K562 (cell line): ENCODE data around the gene TENM3. TPM values are rescaled to one million over a fixed set of nuclear protein-coding genes. Genes with fewer than 3 reads are reported as not detected.

Experiments
- CEBPB ChIP-seq: fragments of 450-650 bp; IDR thresholded peaks from 2 replicates; pipeline ENCODE4 v1.6.1; 2016; ENCODE audit warnings: missing genetic modification characterization, missing compliant biosample characterization
- SRSF1 ChIP-seq: fragments of 200-400 bp; formaldehyde crosslinking; IDR thresholded peaks from 2 replicates; pipeline ENCODE4 v1.6.1; 2017; ENCODE audit warnings: mild to moderate bottlenecking, low read depth, low read length, moderate library complexity
- TEAD1 ChIP-seq, 2 experiments: fragments of 450-650 bp in 1 of 2; sonication (generic) in 1 of 2; formaldehyde crosslinking; IDR thresholded peaks; 2 replicates each; pipeline versions ENCODE4 v1.4.0 to v1.8.0; 2020 to 2022; ENCODE audit warnings: mild to moderate bottlenecking in 2 of 2, missing genetic modification reagents in 1 of 2
- TSC22D4 ChIP-seq: fragments of 450-650 bp; IDR thresholded peaks from 2 replicates; pipeline ENCODE4 v1.6.1; 2016; ENCODE audit warnings: missing genetic modification characterization, missing biosample characterization, control low read depth
- ZNF3 ChIP-seq: fragments of 250-450 bp; sonication (Bioruptor Pico); IDR thresholded peaks from 2 replicates; pipeline ENCODE4 v1.5.0; 2021; ENCODE audit warnings: mild to moderate bottlenecking, moderate library complexity
- polyA plus RNA-seq, 8 experiments: library from polyadenylated mRNA; depleted of rRNA in 4 of 8; stranded (reverse) in 5 of 8; unstranded in 3 of 8; fragments of >200 nt; fragmentation: Nextera tagmentation in 2 of 8; fragmentation: Illumina TruSeq in 1 of 8; extraction: Ambion mirVana in 2 of 8; extraction: Trizol in 1 of 8; gene quantifications; 2 replicates each; pipeline versions ENCODE4 v1.2.1 to v1.2.3, GENCODE V29; 2011 to 2014; ENCODE audit warnings: inconsistent platforms in 1 of 8, missing spikeins in 1 of 8
- total RNA-seq, 7 experiments: library from RNA; depleted of rRNA in 6 of 7; stranded (reverse); fragments of >200 nt in 6 of 7; fragmentation: Illumina TruSeq in 2 of 7; extraction: Trizol in 2 of 7; gene quantifications; 2 replicates each; pipeline versions ENCODE4 v1.2.1 to v1.2.3, GENCODE V29; 2011 to 2021; ENCODE audit warnings: low replicate concordance in 1 of 7
- TF ChIP-seq, protein P1 (sequence below): fragments of 450-650 bp; IDR thresholded peaks from 2 replicates; pipeline ENCODE4 v1.6.1; 2016; ENCODE audit warnings: mild to moderate bottlenecking, moderate library complexity
- TF ChIP-seq, protein P2 (sequence below): fragments of 250-450 bp; sonication (Bioruptor Pico); IDR thresholded peaks from 2 replicates; pipeline ENCODE4 v1.4.0; 2020; ENCODE audit warnings: mild to moderate bottlenecking, moderate library complexity
- TF ChIP-seq, protein P3 (sequence below): fragments of 450-650 bp; IDR thresholded peaks from 2 replicates; pipeline ENCODE4 v1.6.1; 2016; ENCODE audit warnings: antibody characterized with exemption
- TF ChIP-seq, protein P4 (sequence below), 2 experiments: IDR thresholded peaks in 1 of 2; conservative IDR thresholded peaks in 1 of 2; 2 replicates each; pipeline ENCODE4 v1.6.1; 2016; ENCODE audit warnings: low read depth in 2 of 2, mild to moderate bottlenecking in 1 of 2, missing compliant biosample characterization in 1 of 2, missing genetic modification characterization in 1 of 2, moderate library complexity in 1 of 2

The TENM3 gene
- total and polyA plus RNA-seq, 9 of the 15 experiments (the other 6 are each of a cell fraction or from before 2014, with no cell fraction given) = 0.01 to 0.02 TPM; not detected in 7

DNA sequence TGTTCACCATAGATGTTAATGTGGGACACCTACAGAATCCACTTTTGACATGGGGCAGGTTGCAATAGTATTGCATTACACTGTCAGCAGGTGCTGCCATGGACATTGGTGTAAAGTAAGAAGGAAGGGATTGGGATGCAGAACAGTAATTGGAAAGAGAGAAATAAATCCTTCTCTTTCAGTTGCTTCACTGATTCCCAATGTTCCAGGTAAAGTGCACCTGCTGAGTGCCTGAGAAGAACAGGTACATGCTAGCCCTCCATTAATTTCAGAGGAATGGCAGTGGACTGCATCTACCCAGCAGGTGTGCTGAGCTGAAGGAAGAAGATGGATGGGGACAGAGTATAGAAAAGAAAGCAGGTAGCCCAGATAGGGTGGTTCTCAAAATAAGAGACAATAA is 248.5 kb downstream of the TENM3 start (continued):
- TF ChIP-seq, protein P1, sequence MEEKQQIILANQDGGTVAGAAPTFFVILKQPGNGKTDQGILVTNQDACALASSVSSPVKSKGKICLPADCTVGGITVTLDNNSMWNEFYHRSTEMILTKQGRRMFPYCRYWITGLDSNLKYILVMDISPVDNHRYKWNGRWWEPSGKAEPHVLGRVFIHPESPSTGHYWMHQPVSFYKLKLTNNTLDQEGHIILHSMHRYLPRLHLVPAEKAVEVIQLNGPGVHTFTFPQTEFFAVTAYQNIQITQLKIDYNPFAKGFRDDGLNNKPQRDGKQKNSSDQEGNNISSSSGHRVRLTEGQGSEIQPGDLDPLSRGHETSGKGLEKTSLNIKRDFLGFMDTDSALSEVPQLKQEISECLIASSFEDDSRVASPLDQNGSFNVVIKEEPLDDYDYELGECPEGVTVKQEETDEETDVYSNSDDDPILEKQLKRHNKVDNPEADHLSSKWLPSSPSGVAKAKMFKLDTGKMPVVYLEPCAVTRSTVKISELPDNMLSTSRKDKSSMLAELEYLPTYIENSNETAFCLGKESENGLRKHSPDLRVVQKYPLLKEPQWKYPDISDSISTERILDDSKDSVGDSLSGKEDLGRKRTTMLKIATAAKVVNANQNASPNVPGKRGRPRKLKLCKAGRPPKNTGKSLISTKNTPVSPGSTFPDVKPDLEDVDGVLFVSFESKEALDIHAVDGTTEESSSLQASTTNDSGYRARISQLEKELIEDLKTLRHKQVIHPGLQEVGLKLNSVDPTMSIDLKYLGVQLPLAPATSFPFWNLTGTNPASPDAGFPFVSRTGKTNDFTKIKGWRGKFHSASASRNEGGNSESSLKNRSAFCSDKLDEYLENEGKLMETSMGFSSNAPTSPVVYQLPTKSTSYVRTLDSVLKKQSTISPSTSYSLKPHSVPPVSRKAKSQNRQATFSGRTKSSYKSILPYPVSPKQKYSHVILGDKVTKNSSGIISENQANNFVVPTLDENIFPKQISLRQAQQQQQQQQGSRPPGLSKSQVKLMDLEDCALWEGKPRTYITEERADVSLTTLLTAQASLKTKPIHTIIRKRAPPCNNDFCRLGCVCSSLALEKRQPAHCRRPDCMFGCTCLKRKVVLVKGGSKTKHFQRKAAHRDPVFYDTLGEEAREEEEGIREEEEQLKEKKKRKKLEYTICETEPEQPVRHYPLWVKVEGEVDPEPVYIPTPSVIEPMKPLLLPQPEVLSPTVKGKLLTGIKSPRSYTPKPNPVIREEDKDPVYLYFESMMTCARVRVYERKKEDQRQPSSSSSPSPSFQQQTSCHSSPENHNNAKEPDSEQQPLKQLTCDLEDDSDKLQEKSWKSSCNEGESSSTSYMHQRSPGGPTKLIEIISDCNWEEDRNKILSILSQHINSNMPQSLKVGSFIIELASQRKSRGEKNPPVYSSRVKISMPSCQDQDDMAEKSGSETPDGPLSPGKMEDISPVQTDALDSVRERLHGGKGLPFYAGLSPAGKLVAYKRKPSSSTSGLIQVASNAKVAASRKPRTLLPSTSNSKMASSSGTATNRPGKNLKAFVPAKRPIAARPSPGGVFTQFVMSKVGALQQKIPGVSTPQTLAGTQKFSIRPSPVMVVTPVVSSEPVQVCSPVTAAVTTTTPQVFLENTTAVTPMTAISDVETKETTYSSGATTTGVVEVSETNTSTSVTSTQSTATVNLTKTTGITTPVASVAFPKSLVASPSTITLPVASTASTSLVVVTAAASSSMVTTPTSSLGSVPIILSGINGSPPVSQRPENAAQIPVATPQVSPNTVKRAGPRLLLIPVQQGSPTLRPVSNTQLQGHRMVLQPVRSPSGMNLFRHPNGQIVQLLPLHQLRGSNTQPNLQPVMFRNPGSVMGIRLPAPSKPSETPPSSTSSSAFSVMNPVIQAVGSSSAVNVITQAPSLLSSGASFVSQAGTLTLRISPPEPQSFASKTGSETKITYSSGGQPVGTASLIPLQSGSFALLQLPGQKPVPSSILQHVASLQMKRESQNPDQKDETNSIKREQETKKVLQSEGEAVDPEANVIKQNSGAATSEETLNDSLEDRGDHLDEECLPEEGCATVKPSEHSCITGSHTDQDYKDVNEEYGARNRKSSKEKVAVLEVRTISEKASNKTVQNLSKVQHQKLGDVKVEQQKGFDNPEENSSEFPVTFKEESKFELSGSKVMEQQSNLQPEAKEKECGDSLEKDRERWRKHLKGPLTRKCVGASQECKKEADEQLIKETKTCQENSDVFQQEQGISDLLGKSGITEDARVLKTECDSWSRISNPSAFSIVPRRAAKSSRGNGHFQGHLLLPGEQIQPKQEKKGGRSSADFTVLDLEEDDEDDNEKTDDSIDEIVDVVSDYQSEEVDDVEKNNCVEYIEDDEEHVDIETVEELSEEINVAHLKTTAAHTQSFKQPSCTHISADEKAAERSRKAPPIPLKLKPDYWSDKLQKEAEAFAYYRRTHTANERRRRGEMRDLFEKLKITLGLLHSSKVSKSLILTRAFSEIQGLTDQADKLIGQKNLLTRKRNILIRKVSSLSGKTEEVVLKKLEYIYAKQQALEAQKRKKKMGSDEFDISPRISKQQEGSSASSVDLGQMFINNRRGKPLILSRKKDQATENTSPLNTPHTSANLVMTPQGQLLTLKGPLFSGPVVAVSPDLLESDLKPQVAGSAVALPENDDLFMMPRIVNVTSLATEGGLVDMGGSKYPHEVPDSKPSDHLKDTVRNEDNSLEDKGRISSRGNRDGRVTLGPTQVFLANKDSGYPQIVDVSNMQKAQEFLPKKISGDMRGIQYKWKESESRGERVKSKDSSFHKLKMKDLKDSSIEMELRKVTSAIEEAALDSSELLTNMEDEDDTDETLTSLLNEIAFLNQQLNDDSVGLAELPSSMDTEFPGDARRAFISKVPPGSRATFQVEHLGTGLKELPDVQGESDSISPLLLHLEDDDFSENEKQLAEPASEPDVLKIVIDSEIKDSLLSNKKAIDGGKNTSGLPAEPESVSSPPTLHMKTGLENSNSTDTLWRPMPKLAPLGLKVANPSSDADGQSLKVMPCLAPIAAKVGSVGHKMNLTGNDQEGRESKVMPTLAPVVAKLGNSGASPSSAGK = no peak
- TF ChIP-seq, protein P2, sequence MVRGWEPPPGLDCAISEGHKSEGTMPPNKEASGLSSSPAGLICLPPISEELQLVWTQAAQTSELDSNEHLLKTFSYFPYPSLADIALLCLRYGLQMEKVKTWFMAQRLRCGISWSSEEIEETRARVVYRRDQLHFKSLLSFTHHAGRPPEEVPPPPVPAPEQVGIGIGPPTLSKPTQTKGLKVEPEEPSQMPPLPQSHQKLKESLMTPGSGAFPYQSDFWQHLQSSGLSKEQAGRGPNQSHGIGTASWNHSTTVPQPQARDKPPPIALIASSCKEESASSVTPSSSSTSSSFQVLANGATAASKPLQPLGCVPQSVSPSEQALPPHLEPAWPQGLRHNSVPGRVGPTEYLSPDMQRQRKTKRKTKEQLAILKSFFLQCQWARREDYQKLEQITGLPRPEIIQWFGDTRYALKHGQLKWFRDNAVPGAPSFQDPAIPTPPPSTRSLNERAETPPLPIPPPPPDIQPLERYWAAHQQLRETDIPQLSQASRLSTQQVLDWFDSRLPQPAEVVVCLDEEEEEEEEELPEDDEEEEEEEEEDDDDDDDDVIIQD (CRISPR knock-in tag) = no peak
- no peak for TF ChIP-seq TEAD1 (CRISPR knock-in tag; IDR thresholded peaks at IDR 0.05)
- no peak for TF ChIP-seq SRSF1
- no peak for TF ChIP-seq TSC22D4 (tag)
- TF ChIP-seq, protein P3, sequence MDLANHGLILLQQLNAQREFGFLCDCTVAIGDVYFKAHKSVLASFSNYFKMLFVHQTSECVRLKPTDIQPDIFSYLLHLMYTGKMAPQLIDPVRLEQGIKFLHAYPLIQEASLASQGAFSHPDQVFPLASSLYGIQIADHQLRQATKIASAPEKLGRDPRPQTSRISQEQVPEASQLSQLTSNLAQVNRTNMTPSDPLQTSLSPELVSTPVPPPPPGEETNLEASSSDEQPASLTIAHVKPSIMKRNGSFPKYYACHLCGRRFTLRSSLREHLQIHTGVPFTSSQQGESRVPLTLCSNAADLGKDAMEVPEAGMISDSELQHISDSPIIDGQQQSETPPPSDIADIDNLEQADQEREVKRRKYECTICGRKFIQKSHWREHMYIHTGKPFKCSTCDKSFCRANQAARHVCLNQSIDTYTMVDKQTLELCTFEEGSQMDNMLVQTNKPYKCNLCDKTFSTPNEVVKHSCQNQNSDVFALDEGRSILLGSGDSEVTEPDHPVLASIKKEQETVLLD = no peak
- TF ChIP-seq CEBPB (tag) = no peak
- TF ChIP-seq, protein P4, sequence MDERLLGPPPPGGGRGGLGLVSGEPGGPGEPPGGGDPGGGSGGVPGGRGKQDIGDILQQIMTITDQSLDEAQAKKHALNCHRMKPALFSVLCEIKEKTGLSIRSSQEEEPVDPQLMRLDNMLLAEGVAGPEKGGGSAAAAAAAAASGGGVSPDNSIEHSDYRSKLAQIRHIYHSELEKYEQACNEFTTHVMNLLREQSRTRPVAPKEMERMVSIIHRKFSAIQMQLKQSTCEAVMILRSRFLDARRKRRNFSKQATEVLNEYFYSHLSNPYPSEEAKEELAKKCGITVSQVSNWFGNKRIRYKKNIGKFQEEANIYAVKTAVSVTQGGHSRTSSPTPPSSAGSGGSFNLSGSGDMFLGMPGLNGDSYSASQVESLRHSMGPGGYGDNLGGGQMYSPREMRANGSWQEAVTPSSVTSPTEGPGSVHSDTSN (CRISPR knock-in tag; IDR thresholded peaks at IDR 0.05; ENCODE audit: low read depth) = no peak
- TF ChIP-seq, protein P4 (tag; conservative IDR thresholded peaks at IDR 0.05; ENCODE audit: low read depth) = no peak
- no peak for TF ChIP-seq ZNF3
